Mesodermal cell (in vitro differentiated cells): ENCODE results near the gene ZBTB46.

Source experiments
- H3K27ac ChIP-seq: 2 replicates; pipeline ENCODE4 v1.7.0; 2013; ENCODE audit warnings: mild to moderate bottlenecking, low read depth, low read length, moderate library complexity; ENCODE audit not compliant: severe bottlenecking
- H3K36me3 ChIP-seq: 2 replicates; pipeline ENCODE4 v1.7.1; 2013; ENCODE audit warnings: mild to moderate bottlenecking, low read length, moderate library complexity; ENCODE audit not compliant: control insufficient read depth, insufficient read depth
- H3K4me1 ChIP-seq: one replicate; pipeline ENCODE4 v1.7.1; 2013; ENCODE audit warnings: mild to moderate bottlenecking, low read length; ENCODE audit not compliant: insufficient read depth, control insufficient read depth, poor library complexity, severe bottlenecking
- H3K4me3 ChIP-seq: 2 replicates; pipeline ENCODE4 v1.7.0; 2013; ENCODE audit warnings: low read length, control low read depth, mild to moderate bottlenecking; ENCODE audit not compliant: insufficient read depth, poor library complexity, severe bottlenecking; ENCODE audit errors: extremely low read depth
- H3K9me3 ChIP-seq: 2 replicates; pipeline ENCODE4 v1.7.1; 2013; ENCODE audit warnings: mild to moderate bottlenecking, low read length, moderate library complexity; ENCODE audit not compliant: control insufficient read depth
- WGBS, 2 experiments: methylation state at CpG; one replicate each; pipeline ENCODE4 v1.1.5; 2013; ENCODE audit warnings: missing lambda C conversion rate in 2 of 2; ENCODE audit not compliant: insufficient coverage in 2 of 2; 5-methylcytosine and 5-hydroxymethylcytosine counted together

ZBTB46 gene

DNA sequence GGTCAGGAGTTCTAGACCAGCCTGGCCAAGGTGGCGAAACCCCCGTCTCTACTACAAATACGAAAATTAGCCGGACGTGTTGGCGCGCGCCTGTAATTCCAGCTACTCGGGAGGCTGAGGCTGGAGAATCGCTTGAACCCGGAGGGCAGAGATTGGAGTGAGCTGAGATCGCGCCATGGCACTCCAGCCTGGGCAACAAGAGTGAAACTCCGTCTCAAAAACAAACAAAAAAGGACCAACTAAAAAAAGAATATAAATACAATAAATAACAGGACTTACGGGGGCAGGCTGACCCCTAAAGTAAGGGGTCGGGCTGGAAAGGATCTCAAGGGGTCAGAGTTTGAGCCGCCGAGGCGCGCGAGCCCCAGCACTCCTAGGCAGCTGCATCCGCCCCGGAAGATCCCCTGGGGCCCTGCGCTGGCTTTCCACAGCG is 33.5 kb upstream of the ZBTB46 start:
- Histone ChIP-seq H3K9me3 (no peaks in the 10 kb centered on the region), H3K36me3 (peaks cover 47% of the 10 kb centered on the region), H3K27ac (peak overlapping the region; percentile 64), H3K4me3 (peak overlapping the region; percentile 98), H3K4me1 (peaks cover under 1% of the 10 kb centered on the region)
- WGBS, 2 experiments: 1% methylated on average over 23 to 24 of the region's 25 CpGs

DNA sequence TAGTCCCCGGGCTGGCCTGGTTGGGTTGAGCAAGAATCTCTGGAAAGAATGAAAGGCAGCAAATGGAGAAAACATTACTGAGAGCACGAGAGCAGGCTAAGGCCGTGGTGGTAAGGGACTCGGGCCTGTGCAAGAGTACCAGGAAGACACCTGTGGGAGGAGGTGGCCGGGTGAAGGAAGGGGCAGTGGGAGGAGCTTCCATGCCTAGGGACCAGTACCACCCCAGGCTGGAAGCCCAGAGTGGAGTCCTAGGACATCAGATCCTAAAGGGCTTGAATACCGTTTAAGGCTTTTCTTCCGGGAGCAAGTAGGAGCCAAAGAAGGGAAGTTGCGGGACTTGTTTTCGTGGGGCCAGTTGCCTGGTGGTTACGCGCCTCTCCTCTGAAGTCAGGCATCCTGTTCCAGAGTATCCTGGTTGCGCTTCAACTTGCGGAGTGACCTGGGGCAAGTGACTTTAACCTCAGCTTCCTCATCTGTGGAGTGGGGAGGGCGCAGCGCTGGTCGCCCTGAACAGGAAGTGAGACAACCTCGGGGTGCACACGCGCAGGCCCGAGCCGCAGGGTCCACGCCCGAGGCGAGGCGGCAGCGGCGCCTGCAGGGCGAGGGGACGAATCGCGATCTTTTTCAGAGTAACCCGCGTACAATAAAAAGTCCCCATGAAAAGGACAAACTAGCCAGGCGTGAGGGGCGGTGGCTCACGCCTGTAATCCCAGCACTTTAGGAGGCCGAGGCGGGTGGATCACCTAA is 32.9 kb upstream of the ZBTB46 start:
- Histone ChIP-seq H3K36me3 (peaks cover 41% of the 10 kb centered on the region), H3K4me3 (peak overlapping the region; percentile 98), H3K4me1 (peaks cover 6% of the 10 kb centered on the region), H3K27ac (peak overlapping the region; percentile 64), H3K9me3 (no peaks in the 10 kb centered on the region)
- WGBS, 2 experiments: 23 to 26% methylated on average over 36 to 37 of the region's 38 CpGs

DNA sequence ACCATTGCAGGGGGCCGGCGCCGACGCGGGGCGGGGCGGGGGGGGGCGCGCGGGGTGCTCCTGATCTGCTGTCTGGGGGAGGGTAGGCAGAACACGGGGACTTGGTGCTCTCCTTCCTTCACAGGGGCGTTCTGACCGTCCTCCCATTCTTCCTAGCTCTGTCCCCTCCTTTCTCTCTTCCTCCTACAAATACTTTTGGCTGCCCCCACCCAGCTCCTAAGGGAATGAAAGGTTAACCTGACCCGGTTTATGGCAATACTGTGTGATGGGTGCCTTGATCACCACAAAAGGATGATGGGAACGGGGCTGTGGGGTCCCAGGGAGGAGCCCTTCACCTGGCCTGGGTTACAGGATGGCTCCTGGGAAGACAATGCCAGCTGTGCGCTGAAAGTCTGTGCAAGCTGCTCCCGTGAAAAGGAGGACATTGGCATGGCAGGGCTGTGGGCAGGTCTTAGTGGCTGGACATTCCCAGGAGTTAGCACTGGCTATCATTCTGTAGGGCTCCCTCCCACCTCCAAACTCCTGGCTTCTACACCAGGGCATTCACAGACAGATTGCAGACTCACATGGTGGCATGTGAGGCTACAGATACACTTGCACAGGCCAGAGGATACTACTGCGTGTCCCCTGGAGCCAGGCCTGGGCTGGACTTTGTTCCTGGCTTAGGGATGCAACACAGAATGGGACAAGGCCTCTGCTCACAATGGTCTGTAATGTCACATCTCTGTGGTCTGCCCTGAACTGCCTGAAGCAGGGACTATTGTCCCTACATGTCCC is 32.1 kb upstream of the ZBTB46 start:
- 84 to 93% methylated on average over 5 to 7 of the region's 18 CpGs for WGBS, 2 experiments
- Histone ChIP-seq H3K9me3 (no peaks in the 10 kb centered on the region), H3K27ac (peak overlapping the region; percentile 13), H3K36me3 (peaks cover 34% of the 10 kb centered on the region), H3K4me3 (peak overlapping the region; percentile 98), H3K4me1 (peaks cover 14% of the 10 kb centered on the region)

GRCh38 chr20:63861981-63862901 is 31.2 kb upstream of the ZBTB46 start:
- Histone ChIP-seq H3K27ac (no peak overlapping the region), H3K4me1 (peaks cover 22% of the 10 kb centered on the region), H3K4me3 (no peak overlapping the region), H3K36me3 (peaks cover 27% of the 10 kb centered on the region), H3K9me3 (no peaks in the 10 kb centered on the region)
- WGBS, 2 experiments: 97 to 98% methylated on average over 91 to 95 of the region's 95 CpGs

DNA sequence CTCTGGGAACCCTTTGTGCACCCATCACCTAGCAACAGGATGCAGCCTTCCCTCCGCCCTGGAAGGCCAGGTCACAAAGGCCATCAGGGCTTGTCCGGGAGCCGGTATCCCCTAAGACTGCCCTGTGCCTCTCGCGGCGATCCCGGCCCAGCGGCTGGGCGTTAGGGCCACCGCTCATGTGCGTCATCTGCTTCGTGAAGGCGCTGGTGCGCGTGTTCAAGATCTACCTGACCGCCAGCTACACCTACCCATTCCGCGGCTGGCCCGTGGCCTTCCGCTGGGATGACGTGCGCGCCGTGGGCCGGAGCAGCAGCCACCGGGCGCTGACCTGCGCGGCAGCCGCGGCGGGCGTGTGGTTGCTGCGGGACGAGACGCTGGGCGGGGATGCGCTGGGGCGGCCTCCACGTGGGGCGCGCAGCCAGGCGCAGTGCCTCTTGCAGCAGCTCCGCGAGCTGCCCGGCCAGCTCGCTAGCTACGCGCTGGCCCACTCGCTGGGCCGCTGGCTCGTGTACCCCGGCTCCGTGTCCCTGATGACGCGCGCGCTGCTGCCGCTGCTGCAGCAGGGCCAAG is 30.4 kb upstream of the ZBTB46 start, which contains the start of gene ABHD16B:
ABHD16B (plus strand) TSS at position 134 of the 570 bp plus-strand sequence; CDS start at position 177, 43 bp downstream.
- 96 to 97% methylated on average over 49 to 59 of the region's 59 CpGs for WGBS, 2 experiments
- Histone ChIP-seq H3K4me3 (no peak within 1 kb of the TSS), H3K36me3 (peaks cover 22% of the 10 kb centered on the region)

GRCh38 chr20:63860325-63861051 is 29.4 kb upstream of the ZBTB46 start:
- Histone ChIP-seq H3K4me1 (peaks cover 23% of the 10 kb centered on the region), H3K9me3 (no peaks in the 10 kb centered on the region), H3K4me3 (no peak overlapping the region), H3K27ac (peak overlapping the region; percentile 41), H3K36me3 (peaks cover 20% of the 10 kb centered on the region)
- WGBS, 2 experiments: 84 to 89% methylated on average over 12 to 17 of the region's 17 CpGs

More for the DNA sequence above, 30.4 kb upstream of the ZBTB46 start, which contains the start of gene ABHD16B:
- Histone ChIP-seq H3K9me3 (no peaks in the 10 kb centered on the region), H3K4me1 (peaks cover 23% of the 10 kb centered on the region), H3K27ac (peak within 1 kb of the TSS; percentile 41)

GRCh38 chr20:63859166-63859699 is 28.2 kb upstream of the ZBTB46 start:
- Histone ChIP-seq H3K27ac (peak overlapping the region; percentile 85), H3K36me3 (peaks cover 20% of the 10 kb centered on the region), H3K4me3 (no peak overlapping the region), H3K9me3 (no peaks in the 10 kb centered on the region), H3K4me1 (peaks cover 33% of the 10 kb centered on the region)
- 56 to 66% methylated on average over 6 to 7 of the region's 7 CpGs for WGBS, 2 experiments

- Histone ChIP-seq H3K9me3 (no peaks in the 10 kb centered on the region), H3K27ac (peak overlapping the region; percentile 85), H3K4me3 (no peak overlapping the region), H3K4me1 (peaks cover 39% of the 10 kb centered on the region), H3K36me3 (peaks cover 18% of the 10 kb centered on the region)
- 18 to 25% methylated on average over 7 to 8 of the region's 12 CpGs for WGBS, 2 experiments
Observed at GRCh38 chr20:63858393-63859165, 27.5 kb upstream of the ZBTB46 start.
